ENCODE data around the gene OBP2B. TPM values are rescaled to one million over a fixed set of nuclear protein-coding genes. Genes with fewer than 3 reads are reported as not detected.
A peak's percentile ranks its signal among the peaks of the same experiment; 100 is the strongest.
"Not testable (repeated sequence)": the region's sequence is repeated elsewhere in the genome, so short reads cannot be mapped to it uniquely, and the experiment has no call there.

Gene OBP2B
- total RNA-seq, 6 donors from 2014 or later = not detected

DNA sequence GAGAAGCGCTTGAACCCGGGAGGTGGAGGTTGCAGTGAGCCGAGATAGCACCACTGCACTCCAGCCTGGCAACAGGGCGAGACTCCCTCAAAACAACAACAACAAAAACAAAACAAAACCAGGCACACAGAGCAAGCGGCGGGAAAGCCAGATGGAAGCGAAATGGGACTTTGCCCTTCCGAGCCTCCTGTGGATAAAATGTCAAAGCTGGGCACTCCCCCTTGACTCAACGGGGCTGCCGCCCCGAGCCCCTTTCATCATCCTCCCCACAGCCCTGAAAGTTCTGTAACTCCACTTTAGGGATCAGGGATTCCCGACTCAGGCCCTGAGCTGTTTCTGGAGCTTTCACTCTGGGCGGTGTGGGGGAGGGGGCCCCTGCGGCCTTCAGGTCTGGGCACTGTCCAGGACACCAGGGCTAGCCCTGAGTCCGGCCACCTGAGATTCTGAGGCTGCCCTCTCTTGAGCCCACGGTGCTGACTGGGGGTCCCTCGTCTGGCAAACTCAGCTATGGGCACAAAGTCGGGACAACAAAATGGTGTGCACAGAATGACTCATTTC lies 30.6 kb upstream of the OBP2B start:
- no peaks in the 10 kb centered on the region for H3K36me3 ChIP-seq
- peak in 1 of 2 donors; percentile 64 for DNase-seq
- no peaks in the 10 kb centered on the region for H3K9me3 ChIP-seq
- peak overlapping the region in 2 of 4 donors; percentile 43 to 45 for H3K4me3 ChIP-seq
- WGBS, 2 donors = 92 to 94% methylated on average over 17 to 18 of the region's 18 CpGs
- TF ChIP-seq POLR2AphosphoS5 (IDR thresholded peaks at IDR 0.05) (no peak), POLR2A (IDR thresholded peaks at IDR 0.05) (no peak), EP300 (IDR thresholded peaks at IDR 0.05) (no peak), CTCF (IDR thresholded peaks at IDR 0.05) (no peak)
- H3K27ac ChIP-seq = peak overlapping the region; percentile 15 to 87 (median 82)
- no peaks in the 10 kb centered on the region for H3K27me3 ChIP-seq
- ATAC-seq (ENCODE audit: low FRiP score in 2 of 2) = no peak
- H3K4me1 ChIP-seq = peaks cover 20 to 24% (median 22%) of the 10 kb centered on the region in 4 donors

- DNase-seq (peak; percentile 80 to 91), ATAC-seq (ENCODE audit: low FRiP score in 2 of 2) (peak; percentile 77 to 92)
- Histone ChIP-seq H3K4me3 (peak overlapping the region in 3 of 4 donors; percentile 27 to 45 (median 43)), H3K9me3 (no peaks in the 10 kb centered on the region), H3K36me3 (no peaks in the 10 kb centered on the region), H3K27me3 (no peaks in the 10 kb centered on the region), H3K4me1 (peaks cover 20 to 24% (median 22%) of the 10 kb centered on the region in 4 donors), H3K27ac (peak overlapping the region; percentile 15 to 87 (median 82))
- no peak for TF ChIP-seq POLR2AphosphoS5 (IDR thresholded peaks at IDR 0.05)
- TF ChIP-seq CTCF (IDR thresholded peaks at IDR 0.05) = peak; percentile 50 to 90 (median 84)
- 21 to 22% methylated on average over 10 to 22 of the region's 26 CpGs for WGBS, 2 donors
Observed at GRCh38 chr9:133238851-133239532, 29.9 kb upstream of the OBP2B start.

- Histone ChIP-seq H3K9me3 (no peaks in the 10 kb centered on the region), H3K4me1 (peaks cover 20 to 24% (median 22%) of the 10 kb centered on the region in 4 donors), H3K27me3 (no peaks in the 10 kb centered on the region), H3K36me3 (no peaks in the 10 kb centered on the region), H3K27ac (peak overlapping the region; percentile 15 to 87 (median 82)), H3K4me3 (peak overlapping the region in 3 of 4 donors; percentile 27 to 45 (median 43))
- ATAC-seq (ENCODE audit: low FRiP score in 2 of 2) (peak; percentile 84 to 87), DNase-seq (peak; percentile 91 to 95)
- 25 to 26% methylated on average over 20 to 24 of the region's 25 CpGs for WGBS, 2 donors
- TF ChIP-seq POLR2AphosphoS5 (IDR thresholded peaks at IDR 0.05) (peak in 1 of 2 donors; percentile 6), EP300 (IDR thresholded peaks at IDR 0.05) (no peak), CTCF (IDR thresholded peaks at IDR 0.05) (no peak), POLR2A (IDR thresholded peaks at IDR 0.05) (peak in 1 of 4 donors; percentile 57)
Observed at GRCh38 chr9:133238272-133238850, 29.3 kb upstream of the OBP2B start.

DNA sequence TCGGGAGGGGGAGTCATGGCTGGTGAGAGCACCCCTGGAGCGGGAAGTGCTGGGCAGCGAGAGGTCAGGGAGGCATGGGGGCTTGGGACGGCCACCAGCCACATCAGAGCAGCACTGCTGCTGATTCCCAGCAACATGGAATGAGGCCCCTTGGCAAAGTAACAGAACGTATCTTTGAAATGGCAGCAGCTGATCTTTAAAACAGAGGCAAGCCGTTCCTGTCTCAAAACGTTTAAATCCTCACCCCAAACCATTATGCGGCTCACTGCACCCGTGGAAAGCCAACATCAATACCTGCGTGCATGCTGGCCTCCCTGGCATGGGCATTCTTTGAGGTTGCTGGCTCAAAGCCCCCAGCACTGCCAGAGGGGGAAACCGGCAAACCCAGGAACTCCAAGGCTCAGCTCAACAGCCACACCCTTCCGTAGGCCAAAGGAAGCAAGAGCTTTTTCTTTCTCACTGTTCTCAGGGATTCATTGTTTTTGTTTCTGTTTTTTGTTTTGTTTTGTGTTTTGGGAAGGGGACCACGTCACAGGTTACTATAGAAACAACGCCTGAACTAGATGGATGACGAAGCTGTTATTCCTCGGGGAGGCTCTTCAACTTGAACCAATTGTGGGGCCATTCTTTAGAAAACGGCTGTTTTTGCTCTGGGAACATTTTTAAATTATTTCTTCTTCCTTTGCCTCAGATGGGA lies 28.1 kb upstream of the OBP2B start:
- H3K9me3 ChIP-seq = no peaks in the 10 kb centered on the region
- no peak for ATAC-seq (ENCODE audit: low FRiP score in 2 of 2)
- peaks cover 20 to 24% (median 22%) of the 10 kb centered on the region in 4 donors for H3K4me1 ChIP-seq
- peak overlapping the region in 3 of 4 donors; percentile 80 to 87 (median 83) for H3K27ac ChIP-seq
- TF ChIP-seq EP300 (IDR thresholded peaks at IDR 0.05) (no peak), POLR2AphosphoS5 (IDR thresholded peaks at IDR 0.05) (no peak), POLR2A (IDR thresholded peaks at IDR 0.05) (no peak), CTCF (IDR thresholded peaks at IDR 0.05) (no peak)
- no peaks in the 10 kb centered on the region for H3K36me3 ChIP-seq
- DNase-seq = no peak
- no peaks in the 10 kb centered on the region for H3K27me3 ChIP-seq
- WGBS, 2 donors = 70 to 75% methylated on average over 16 to 17 of the region's 17 CpGs
- H3K4me3 ChIP-seq = no peak overlapping the region

DNA sequence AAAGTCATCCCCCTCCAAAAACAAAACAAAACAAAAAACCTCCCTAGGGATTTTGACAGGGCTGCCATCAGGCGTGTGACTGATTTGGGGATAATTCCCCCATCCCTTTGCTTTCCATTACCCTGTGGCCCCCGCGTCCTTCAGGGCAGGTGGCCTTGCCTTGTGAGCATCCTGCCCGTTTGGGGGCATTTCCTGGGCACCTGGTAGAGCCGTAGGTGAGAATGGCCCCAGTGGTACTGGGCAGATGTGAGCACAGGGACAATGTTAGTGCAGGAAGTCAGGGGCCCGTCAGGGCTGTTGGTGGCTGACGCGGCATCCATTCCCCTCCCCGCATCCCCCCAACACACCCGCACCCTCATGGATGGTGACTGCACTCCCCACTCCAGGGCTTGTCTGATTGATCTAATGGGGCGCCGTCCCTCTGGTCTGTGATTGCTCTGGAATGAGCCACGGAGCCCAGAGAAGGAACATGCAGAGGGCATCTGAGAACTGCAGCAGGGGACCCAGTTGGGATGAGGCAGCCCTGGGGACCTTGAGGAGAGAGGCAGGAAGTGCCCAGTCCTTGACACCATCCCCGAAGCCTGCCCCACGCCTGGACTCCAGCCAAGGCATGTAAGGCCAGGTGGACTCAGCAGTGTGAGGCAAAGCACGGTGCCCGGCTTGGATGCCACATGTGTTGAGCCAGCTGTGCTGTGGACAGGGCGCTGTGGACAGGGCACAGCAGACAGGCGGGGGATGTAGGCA lies 27.4 kb upstream of the OBP2B start:
- H3K4me3 ChIP-seq; ATAC-seq (ENCODE audit: low FRiP score in 2 of 2); H3K36me3 ChIP-seq; H3K9me3 ChIP-seq; H3K27me3 ChIP-seq: not testable (repeated sequence)
- H3K4me1 ChIP-seq = peaks cover 20 to 24% (median 22%) of the 10 kb centered on the region in 4 donors
- 72 to 79% methylated on average over 9 to 18 of the region's 19 CpGs for WGBS, 2 donors
- DNase-seq = peak in 1 of 2 donors; percentile 60
- H3K27ac ChIP-seq = peak overlapping the region in 3 of 4 donors; percentile 80 to 87 (median 83)
